Measurements from ENCODE around the gene DDHD1.

The DDHD1 gene

DNA sequence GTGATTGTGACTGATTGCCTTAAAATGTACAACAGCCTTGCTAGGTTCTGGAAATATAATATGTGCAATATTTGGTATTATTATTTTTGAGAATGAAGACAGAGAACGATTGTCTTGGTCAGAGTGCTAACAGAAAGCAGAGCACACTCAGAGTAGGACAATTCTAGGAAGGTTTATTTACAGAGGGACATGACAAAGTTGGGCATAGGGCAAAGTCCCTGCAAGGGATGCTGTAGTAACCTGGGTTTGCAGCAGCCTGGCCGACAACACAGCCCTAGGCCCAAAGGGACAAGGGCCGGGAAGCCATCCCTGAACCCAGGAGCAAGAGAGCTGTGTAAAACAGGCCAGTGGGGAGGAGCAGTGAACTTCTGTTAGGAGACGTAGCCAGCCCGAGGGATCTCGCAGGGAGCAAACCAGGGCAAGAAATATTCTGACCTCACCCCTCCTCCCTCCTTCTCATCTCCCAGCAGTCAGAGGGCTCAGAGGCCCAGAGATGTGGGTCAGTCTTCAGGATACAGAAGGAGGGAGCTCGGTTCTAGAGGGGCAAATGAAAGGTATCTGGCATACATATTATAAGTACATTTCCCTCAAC lies 151.2 kb downstream of the DDHD1 start:
- DNase-seq (ENCODE audit: low read depth in 3 of 3, low spot score in 1 of 3), result no peak

DNA sequence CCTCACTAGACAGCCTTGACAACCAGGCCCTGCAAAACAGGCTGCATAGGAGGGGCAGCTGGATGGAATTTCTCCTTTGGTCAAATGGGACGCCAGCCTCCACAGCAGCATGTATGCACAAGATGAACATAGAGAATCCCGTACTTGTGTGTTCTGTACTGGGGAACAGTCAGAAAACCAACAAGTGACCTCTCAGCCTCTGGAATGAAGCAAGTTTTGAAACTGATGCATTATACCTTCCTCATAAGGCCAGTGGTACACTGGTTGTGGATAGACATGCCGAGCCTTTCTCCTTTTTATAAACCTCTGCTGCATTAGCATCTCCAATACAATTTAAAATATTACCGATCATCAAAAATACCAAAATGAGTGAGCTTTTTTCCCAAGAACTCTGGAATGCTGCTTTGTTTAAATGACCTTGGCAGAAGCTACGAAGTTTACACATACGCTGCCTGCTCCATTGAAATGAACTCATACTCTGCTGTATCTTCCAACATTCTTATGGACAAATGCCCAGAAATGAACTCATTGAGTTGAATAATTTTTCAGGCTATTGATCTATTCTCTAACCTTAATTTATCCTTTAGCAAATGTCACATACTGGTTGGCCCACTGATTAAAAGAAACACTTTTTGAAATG lies 154.6 kb downstream of the DDHD1 start:
- no peak for DNase-seq (ENCODE audit: low read depth in 3 of 3, low spot score in 1 of 3)

DNA sequence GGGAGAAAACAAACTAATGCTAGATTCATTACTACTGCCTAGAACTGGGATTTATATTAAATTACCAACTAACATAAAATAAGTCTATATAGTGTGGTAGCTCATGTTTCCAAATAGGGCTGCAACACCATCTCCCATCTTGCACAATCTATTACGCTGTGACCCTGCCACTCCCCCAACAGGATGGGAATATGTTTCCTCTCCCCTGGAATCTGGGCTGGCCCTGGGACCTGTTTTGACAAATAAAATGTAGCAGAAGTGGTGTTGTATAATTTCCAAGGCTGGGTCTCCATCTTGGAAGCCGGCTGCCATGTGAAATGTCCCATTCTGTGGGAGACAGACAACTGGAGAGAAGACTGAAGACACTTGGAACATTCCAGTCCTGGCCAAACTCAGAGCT lies 156.6 kb downstream of the DDHD1 start:
- DNase-seq (ENCODE audit: low read depth in 3 of 3, low spot score in 1 of 3), result no peak

DNA sequence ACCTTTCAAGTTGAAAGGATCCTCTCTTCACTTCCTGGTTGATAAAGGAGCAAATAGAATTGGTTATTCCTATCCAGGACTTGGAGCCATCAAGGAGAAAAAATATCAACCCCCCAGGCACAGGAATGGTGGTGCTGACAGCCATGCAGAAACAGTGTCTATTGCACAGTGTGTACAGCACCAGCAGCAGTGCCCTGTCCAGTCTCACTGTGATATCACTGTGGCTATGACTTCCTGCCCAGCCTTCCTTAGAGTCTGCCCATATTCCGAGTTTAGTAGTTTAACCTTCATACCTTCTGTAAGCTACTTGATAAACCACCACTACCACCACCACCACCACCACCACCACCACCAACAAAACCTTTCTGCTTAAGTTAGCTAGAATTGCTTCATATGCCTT lies 157.1 kb downstream of the DDHD1 start:
- DNase-seq (ENCODE audit: low read depth in 3 of 3, low spot score in 1 of 3), result no peak

GRCh38 chr14:52992236-52992870 lies 160.8 kb downstream of the DDHD1 start:
- DNase-seq (ENCODE audit: low read depth in 3 of 3, low spot score in 1 of 3), result no peak

GRCh38 chr14:52988139-52988538 lies 165.0 kb downstream of the DDHD1 start:
- no peak for DNase-seq (ENCODE audit: low read depth in 3 of 3, low spot score in 1 of 3)

DNA sequence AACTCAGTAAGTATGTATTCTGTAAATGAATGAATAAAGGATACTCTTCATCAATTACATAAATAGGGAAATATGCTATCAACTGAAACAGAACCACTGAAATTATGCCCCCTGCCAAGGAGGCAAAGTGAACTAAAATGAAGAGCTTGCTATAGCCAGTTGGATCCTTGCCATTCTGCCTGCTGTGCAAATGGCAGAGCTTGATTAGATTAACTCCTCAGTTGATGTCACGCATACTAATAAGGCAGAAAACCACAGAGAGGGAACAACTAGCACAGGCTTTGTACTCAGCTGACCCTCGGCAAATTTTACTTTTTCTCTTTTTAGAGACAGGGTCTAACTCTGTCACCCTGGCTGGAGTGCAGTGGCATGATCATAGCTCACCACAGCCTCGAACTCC lies 165.6 kb downstream of the DDHD1 start:
- no peak for DNase-seq (ENCODE audit: low read depth in 3 of 3, low spot score in 1 of 3)

DNA sequence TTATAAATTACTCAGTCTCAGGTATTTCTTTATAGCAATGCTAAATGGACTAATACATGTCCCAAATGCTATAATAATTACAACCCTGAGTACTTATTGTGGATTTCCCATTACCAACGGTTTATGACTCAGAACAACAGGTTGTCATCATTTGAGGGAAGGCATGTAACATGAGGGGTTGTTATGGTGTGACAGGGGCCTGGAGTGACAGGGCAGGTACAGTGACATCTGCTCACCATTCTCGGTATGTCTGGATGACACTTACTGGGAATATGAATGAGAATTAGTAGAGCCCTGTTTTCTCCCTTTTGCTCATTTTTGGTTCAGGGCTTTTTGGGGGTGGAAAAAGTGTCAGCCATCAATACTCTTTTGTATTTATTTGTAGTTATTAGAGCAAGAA lies 166.1 kb downstream of the DDHD1 start:
- no peak for DNase-seq (ENCODE audit: low read depth in 3 of 3, low spot score in 1 of 3)
